Stimulated activated CD8-positive, alpha-beta memory T cell treated with anti-CD3 and anti-CD28 coated beads, Interleukin-7, amount 100 ng/mL, for 24 hours (primary cell): ENCODE results near the gene XAF1.
"Not testable (repeated sequence)": the region's sequence is repeated elsewhere in the genome, so short reads cannot be mapped to it uniquely, and the experiment has no call there.

Experiments
- DNase-seq: peaks from one replicate; pipeline ENCODE4 v3.0.0-alpha.2; 2020; ENCODE audit warnings: low read depth

The XAF1 gene, protein sequence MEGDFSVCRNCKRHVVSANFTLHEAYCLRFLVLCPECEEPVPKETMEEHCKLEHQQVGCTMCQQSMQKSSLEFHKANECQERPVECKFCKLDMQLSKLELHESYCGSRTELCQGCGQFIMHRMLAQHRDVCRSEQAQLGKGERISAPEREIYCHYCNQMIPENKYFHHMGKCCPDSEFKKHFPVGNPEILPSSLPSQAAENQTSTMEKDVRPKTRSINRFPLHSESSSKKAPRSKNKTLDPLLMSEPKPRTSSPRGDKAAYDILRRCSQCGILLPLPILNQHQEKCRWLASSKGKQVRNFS

DNA sequence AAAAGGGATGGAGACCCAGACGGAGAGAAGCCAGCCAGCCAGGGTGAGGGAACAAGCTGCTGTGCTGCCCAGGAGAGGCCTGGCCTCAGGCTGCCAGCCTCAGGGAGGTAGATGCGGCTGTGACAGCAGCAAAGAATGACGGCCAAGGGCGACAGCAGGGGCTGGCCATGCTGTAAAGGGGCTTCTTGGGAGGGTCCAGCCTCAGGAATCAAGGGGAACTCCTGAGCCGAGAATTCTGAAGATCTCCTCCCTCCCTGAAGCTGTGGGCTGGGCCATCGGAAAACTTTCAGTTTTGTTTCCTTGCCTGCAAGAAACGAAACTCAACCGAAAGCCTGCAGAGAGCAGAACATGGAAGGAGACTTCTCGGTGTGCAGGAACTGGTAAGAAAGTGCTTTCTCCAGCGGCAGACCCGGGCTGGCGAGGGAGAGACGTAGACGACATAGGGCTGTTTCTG lies at the start of gene XAF1:
XAF1 (plus strand) TSS at position 316 of the 454 bp plus-strand sequence; CDS start at position 349, 33 bp downstream.
- no peak for DNase-seq

DNA sequence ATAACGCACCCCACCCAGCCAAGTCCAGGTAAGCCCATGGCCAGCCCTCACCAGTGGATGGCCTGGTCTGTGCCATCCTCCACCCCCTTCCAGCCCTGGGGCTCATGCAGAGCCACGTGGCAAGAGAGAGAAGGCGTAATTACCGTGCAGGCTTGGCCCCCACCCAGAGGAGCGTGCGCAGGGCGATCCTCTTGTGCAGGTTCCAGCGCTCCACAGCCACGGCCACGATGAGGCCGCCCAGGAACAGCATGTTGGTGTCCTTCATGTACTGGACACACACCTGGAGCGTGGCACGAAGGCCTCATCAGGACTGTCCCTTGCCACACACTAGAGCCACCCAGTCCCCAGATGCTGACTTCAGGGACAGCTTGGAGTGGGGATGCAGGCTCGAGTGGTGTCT lies 49.3 kb upstream of the XAF1 start:
- DNase-seq = no peak

DNA sequence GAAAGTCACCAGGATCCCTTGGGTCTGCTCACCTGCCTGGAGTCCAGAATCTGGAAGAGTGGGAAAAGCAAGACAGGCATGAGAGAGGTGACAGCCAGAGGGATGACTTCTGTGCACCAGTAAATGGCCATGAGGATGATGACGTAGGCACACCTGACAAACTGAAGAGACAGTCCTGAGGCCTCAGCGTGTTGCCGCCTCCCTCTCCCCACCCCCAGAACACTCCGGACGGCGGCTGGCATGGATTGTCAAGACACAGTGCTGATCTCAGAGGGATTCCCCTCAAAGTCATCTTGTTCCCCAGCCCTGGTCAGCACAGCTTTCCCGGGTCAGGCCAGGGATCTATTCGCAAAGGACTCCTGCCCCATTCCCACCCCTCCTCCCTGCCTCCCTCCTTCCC lies 48.9 kb upstream of the XAF1 start:
- DNase-seq = no peak

- DNase-seq = no peak
Observed at GRCh38 chr17:6708357-6708961, 47.4 kb upstream of the XAF1 start.

- no peak for DNase-seq
Observed at GRCh38 chr17:6710317-6710716, 45.5 kb upstream of the XAF1 start.

DNA sequence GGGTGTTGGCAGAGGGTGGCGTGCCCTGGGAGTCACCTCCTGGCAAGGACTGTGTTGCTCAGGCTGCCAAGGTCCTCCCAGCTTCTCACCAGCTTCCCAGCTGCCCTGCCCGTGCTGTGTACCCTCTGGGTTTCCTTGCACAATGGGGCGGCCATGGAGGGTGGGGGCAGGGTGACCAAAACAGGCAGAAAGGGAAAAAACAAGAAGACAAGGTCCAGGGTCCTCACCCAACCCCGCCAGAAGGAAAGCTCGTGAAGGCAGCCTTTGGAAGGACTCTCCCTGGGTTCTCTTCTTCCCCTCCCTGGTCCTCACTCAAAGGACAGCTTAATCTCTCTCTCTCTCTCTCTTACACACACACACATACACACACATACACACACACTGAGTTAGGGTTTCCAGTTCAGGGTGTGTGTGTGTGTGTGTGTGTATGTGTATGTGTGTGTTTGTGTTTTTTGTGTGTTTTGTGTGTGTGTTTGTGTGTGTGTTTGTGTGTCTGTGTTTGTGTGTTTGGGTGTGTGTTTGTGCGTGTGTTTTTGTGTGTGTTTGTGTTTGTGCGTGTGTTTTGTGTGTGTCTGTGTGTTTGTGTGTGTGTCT lies 44.7 kb upstream of the XAF1 start:
- no peak for DNase-seq

- DNase-seq = no peak
Observed at GRCh38 chr17:6711681-6712057, 44.2 kb upstream of the XAF1 start.

GRCh38 chr17:6712058-6712853 lies 43.6 kb upstream of the XAF1 start:
- no peak for DNase-seq

- DNase-seq = no peak
Observed at GRCh38 chr17:6712854-6713129, 43.1 kb upstream of the XAF1 start.

DNA sequence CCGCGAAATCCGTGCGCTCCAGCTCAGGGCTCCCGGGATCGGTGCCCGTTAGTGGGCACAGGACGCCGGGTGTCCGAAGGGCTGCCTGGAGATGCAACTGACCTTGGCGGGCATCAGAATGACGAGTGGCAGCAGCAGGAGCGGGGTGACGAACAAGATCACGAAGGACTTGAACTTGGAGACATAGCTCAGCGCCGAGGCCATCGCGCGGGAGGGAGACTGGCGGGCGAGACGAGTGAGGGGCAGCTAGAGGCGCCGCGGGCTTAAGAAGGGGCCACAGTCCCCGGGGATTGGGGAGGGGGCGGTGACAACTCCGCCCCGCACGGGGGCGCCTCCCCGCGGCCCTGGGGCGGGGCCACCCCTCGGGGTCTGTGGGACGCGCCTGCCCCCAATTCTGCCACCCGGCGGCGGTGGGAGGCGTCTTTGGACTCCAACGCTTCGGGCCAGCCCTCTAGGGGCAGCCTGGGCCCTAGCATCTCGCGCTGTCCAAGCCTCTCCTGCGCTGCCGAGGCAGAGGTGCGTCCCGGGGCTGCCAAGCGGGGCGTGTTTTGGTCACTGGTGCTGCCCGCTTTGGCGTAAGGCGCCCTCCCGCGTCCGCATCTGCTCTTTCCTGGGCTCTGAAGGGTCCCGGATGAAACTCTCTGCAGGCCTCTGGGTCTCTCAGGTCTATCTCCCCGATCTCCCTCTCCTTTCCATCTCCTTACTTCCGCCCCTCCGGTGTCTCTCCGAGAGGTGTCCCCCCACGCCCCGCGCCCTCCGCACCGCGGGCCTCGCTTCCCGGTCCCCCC lies 42.5 kb upstream of the XAF1 start, which contains the start of gene SLC13A5:
SLC13A5 (minus strand) TSS at position 240 of the 788 bp plus-strand sequence; CDS start at position 204, 36 bp downstream.
- DNase-seq = no peak

DNA sequence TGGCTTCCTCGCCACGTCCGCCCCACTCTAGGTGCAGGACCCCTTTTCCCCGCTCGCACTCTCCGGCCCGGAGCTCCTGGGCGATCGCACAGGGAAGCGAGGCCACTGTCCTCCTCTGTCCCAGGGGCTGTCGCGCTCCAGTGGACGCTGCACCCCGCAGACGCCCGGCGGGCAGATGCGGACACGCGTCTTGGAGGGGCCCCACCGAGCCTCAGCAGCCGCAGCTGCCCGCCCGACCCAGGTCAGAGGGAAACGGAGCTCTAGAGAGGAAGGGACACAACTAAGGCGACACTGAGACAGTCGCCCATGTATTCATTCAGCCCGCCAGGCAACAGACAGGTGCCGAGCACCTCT lies 42.0 kb upstream of the XAF1 start:
- DNase-seq = no peak

GRCh38 chr17:6714315-6714874 lies 41.5 kb upstream of the XAF1 start:
- DNase-seq = no peak

- no peak for DNase-seq
Observed at GRCh38 chr17:6716736-6717135, 39.1 kb upstream of the XAF1 start.

- no peak for DNase-seq
Observed at GRCh38 chr17:6721744-6722143, 34.1 kb upstream of the XAF1 start.

DNA sequence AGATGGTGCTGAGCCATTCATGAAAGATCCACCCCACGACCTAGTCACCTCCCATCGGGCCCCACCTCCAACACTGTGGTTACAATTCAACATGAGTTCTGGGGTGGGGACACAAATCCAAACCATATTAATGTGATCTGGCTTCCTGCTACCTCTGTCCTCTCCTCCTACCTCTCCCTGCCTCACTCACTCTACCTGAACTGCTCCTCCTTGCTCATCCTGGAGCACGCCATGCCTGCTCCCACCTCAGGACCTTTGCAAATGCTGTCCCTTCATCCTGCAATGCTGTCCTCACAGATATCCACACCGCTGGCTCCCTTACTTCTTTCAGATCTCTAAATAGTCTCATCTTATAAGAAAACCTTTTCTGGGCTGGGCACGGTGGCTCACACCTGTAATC lies 31.8 kb upstream of the XAF1 start:
- no peak for DNase-seq

DNA sequence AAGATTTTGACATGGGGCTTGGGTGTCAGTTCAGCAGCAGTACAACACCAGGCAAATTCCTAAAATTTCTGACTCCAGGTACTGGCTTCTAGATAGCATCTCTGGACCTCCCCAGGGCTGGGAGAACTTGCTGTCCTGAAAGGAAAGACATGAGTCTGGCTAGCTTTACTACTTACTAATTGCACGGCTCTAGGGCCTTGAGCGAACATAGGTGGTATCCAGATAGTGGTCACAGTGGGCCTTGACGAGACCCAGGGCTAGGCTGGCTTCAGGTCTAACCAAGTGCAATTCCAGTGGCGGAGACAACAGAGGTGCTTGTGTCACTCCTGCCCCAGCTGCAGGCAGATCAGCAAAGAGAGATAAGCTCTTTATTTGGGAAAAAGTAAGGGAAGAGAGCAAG lies 26.3 kb upstream of the XAF1 start:
- no peak for DNase-seq

DNA sequence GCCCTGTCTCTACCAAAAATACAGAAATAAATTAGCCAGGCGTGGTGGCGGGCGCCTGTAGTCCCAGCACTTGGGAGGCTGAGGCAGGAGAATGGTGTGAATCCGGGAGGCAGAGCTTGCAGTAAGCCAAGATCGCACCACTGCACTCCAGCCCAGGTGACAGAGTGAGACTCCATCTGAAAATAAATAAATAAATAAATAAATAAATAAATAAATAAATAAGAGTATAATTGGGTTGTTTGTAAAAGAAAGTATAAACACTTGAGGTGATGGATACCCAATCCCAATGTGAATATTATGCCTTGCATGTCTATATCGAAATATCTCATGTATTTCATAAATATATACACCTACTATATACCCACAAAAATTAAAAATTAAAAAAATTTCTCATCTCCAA lies 9.2 kb upstream of the XAF1 start:
- not testable (repeated sequence) for DNase-seq

DNA sequence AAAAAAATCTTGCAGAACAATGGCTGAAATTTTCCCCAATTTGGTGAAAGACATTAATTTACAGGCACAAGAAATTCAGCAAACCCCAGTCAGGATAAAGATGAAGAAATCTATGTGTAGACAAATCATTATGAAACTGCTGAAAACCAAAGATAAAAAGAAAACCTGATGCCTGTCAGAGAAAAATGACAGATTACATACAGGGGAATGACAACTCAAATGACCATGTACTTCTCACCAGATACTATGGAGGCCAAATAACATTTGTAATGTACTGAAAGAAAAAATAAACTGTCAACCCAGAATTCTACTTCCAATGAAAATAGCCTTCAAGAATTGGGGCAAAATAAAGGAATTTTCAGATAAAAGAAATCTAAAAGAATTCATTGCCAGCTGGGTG lies 7.2 kb upstream of the XAF1 start:
- no peak for DNase-seq

- DNase-seq = no peak
Observed at GRCh38 chr17:6749519-6749918, 6.3 kb upstream of the XAF1 start.

DNA sequence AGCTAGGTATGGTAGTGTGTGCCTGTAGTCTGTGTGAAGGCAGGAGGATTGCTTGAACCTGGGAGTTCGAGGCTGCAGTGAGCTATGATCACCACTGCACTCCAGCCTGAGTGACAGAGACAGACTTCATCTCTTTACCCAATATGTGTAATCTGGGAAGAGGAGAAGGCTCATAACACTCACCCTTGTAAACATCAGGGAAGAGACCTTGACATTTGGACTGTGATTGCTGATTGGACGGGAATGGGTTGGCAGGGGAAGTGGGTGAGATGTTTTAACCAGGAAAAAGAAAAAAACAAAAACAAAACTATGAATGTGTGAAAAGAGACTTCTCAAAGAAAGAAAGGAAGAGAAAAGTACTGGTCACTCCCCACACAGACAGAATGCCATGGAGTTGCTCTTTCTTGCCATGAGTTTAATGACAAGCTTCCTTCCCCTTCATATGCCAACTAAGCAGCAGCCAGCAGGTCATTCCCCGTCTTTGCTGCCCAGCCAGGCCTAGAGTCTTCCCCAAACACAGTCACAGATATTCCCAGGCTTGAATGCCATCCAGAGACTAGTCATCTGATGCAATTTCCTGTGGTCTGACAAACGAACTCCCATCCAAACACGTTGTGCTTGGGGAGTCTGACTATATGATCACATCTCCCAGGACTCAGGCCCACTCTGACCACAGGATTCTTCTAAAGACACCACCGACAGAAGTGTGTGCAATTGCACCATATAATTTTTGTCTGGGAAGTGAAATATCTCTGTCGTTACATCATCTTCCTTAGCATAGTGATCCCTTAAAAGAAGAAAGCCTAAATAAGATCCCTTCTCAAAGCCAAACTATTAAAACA lies 3.6 kb upstream of the XAF1 start:
- no peak for DNase-seq

GRCh38 chr17:6753006-6753445 lies 2.8 kb upstream of the XAF1 start:
- DNase-seq = no peak
